GM18867 (cell line): ENCODE measurements around the gene COL4A2.
"Not testable (repeated sequence)": the region's sequence is repeated elsewhere in the genome, so short reads cannot be mapped to it uniquely, and the experiment has no call there.

Experiments
- ATAC-seq: cut with Tn5 transposase; IDR thresholded peaks from one replicate; pipeline ENCODE4 v1.9.1; 2021; ENCODE audit warnings: mild to moderate bottlenecking, moderate library complexity; ENCODE audit not compliant: unreplicated experiment

COL4A2 gene

GRCh38 chr13:110319774-110320509 is 12.9 kb downstream of the COL4A2 start:
- no peak for ATAC-seq

GRCh38 chr13:110320645-110321044 is 13.6 kb downstream of the COL4A2 start:
- no peak for ATAC-seq

DNA sequence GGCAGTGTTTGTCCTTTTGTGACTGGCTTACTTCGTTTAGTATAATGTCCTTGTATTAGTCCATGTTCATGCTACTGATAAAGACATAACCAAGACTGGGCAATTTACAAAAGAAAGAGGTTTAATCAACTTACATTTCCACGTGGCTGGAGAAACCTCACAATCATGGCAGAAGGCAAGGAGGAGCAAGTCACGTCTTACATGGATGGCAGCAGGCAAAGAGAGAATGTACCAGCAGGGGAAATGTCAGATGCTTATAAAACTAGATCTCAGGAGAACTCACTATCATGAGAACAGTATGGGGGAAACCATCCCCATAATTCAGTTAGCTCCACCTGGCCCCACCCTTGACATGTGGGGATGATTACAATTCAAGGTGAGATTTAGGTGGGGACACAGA is 14.5 kb downstream of the COL4A2 start:
- not testable (repeated sequence) for ATAC-seq

GRCh38 chr13:110322126-110322827 is 15.2 kb downstream of the COL4A2 start:
- ATAC-seq: no peak

DNA sequence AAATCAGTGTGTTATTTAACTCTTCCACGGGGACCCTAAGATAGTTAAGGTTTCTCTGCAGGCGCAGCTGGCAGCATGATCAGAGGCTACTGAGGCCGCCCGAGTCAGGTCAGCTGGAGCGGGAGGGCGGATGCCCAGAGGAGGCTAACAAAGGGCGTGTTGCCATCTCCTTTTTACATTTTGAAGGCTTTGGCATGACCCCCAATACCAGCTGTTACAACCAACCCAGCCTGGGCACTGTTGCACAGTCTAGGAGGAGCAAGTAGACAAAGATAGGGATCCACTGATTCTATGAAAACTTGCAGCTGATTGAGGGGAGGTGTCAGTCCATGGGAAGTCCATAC is 15.7 kb downstream of the COL4A2 start:
- ATAC-seq: no peak

DNA sequence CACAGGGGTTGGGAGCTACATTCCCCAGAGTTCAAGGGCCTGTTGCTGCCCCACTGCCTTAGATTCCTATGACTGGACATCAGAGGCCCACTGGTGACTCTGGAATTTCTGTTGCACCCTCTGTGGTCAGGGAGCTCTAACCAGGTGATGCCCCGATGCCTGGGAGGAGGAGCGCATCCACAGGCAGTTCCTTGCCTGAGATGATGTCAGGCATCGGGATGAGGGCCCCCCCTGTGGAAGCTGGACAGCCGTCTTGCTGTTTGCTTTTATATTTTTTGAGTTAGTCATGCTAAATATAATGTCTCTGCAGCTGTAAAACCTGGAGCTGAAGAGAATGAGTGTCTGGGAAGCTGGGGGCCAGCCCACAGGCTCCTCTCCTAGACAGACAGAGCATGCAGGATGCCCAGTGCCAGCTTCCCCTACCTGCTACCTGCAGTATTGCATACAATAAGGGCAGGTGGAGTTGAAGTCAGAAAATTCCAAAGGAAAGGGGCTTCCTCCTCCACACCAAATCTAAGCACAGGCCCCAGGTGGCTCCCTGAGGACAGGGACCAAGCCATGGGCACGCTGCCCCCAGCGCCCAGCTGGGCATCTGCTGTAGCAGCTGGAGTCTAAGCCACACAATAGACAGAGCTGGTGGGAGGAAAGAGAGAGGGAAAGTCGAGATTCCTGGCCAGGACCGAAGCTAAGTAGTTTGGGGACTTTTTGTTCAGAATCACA is 16.2 kb downstream of the COL4A2 start:
- no peak for ATAC-seq

DNA sequence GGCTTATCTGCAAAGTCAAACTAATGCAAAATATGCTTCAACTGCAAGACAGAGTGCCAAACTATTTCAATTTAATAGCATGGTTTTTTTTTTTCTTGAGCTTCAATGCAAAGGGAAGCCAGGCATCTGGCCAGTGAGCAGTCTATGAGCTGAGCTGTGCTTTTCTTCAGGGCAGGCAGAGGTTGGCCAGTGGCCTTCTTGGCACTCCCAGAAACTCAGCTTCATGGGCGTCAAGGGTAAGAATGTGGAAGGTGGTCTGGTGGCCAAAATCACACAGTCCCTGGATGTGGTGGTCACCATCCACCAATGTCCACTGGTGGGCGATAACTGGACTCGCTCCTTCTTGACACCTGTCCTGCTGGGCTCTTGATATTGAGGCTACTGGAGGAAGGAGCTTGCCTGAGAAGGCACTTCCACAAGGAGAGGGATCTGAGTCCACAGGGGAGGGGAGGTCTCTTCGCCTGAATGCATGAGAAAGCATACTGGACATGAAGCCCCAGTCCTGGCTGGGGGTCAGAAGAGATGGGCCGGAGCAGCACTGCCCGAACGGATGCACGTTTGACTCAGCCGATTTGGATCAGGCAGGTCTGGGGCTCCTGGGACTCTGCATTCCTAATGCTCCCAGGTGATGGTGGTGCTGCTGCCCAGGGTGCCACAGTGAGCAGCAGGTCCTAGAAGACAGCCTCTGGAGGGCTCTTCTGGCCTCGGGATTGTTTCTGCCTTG is 17.1 kb downstream of the COL4A2 start:
- no peak for ATAC-seq

GRCh38 chr13:110326263-110326904 is 19.3 kb downstream of the COL4A2 start:
- ATAC-seq: no peak

DNA sequence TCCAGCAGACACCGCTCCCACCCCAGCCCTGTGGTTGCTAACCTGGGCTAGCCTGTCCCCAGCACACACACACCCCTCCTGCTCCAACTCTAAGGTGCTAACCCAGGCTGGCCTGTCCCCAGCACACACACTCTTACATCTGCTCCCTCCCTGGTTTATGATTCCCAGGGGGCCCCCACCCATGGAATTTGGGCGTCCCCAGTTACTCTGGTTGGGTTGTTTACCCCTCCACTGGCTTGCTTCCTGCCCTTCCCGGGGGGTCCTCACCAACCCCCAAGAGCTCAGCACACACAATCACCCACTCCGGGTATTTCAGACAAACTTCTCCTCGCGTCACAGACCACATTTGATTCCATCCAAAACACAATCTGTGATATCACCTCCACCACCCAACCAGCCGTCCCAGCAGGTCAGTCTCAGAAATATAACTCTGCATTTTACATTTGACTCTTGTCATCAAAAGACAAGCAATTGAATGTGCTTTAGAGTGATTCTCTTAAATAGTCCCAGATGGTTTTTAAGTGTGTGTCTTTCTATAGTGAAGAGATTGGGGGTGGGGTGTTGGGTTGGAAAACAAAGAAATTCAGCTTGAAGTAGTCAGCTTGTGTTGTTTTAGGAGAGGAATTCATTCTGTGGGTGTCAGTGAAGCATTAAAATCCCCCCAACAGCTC is 20.1 kb downstream of the COL4A2 start:
- no peak for ATAC-seq

- ATAC-seq: no peak
Measured at GRCh38 chr13:110328573-110328972, 21.5 kb downstream of the COL4A2 start.

DNA sequence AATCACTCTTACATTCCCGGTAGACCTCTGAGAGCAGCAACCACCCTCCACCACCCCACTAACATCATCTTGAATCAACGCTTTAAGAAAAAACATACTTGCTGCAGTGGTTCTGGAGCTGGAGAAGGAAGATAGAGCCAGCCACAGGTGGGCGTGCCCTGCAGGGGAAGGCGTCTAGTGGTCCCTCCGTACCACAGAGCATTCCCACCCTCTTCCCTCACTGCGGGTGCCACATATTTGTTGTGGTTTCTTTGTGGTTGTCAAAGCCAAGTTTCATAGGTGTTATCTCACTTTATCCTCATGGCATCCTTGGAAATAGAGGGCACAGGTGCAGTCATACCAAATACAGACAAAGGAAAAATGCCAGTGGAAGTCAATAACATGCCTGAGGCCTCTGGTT is 22.2 kb downstream of the COL4A2 start:
- ATAC-seq: no peak

GRCh38 chr13:110329798-110330461 is 22.8 kb downstream of the COL4A2 start:
- ATAC-seq: no peak

- ATAC-seq: no peak
Measured at GRCh38 chr13:110330491-110331011, 23.5 kb downstream of the COL4A2 start.

- no peak for ATAC-seq
Measured at GRCh38 chr13:110331362-110331761, 24.3 kb downstream of the COL4A2 start.

GRCh38 chr13:110332750-110333149 is 25.7 kb downstream of the COL4A2 start:
- no peak for ATAC-seq

DNA sequence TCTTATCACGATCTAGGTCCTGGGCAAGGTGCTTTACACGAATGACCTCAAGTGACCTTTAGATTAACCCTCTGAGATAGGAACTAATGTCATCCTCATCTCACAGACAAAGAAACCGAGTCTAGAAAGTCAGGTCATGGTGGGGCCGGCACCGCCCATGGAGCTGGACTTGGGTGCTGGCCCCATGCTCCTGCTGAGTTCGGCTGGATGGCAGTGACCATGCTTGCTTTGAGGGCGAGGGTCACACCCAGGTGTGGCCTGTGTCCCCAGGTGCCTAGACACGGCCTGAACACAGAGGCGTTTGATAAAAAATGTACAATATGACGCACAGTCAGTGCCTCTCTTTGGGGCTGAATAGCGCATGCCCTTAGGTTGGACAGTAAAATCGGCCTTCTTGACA is 26.8 kb downstream of the COL4A2 start:
- no peak for ATAC-seq

GRCh38 chr13:110334256-110334655 is 27.2 kb downstream of the COL4A2 start:
- no peak for ATAC-seq

DNA sequence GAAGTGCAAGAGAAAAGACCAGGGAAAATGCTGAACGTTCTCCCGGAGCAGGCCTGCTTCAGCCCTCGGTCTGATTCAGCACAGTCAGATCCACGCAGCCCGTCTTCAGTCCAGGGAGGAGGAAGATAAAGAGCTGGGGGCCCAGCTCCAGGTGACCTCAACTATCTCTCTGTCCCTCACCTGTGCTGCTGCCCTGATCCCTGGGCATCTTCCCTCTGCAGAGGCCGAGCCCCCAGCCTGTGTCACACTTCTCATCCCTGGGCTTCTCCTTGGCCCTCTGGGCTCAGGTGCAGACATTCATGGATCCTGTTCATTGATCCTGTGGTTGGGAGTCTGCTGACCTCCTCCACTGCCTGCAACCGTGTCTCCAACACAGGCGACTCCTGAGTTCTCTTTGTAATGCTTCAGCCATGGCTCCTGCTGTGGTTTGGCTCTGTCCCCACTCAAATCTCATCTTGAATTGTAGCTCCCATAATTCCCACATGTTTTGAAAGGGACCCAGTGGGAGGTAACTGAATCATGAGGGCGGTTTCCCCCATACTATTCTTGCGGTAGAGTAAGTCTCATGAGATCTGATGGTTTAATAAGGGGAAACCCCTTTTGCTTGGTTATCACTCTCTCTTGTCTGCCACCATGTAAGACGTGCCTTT is 27.9 kb downstream of the COL4A2 start:
- no peak for ATAC-seq

DNA sequence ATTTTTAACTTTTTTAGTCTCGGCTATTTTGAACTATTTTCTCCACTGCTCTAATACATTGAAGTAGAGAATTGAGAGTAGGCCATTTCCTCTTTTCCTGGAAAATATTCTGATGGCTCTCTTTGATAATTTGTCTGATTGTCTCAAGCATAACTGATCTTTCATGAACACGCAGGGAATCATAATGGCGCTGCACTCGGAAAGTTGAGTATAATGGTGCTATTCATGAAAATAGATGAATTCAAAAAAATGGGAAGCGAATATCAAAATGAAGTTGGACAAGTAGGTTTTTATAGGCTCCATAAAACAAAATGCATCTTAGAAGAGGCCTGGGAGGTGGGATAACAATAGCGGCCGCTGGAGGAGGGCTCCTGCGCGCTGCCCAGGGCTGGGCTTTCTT is 29.0 kb downstream of the COL4A2 start:
- ATAC-seq: no peak
